CD4-positive, alpha-beta T cell (primary cell): Measurements from ENCODE around the gene HBB. TPM values are rescaled to one million over a fixed set of nuclear protein-coding genes. Genes with fewer than 3 reads are reported as not detected.

ENCODE experiments used
- ATAC-seq: fragments of 200-7000 bp; cut with Tn5 transposase; one replicate; pipeline ENCODE4 v1.10.0; 2022; ENCODE audit warnings: mild to moderate bottlenecking; ENCODE audit not compliant: poor library complexity
- CTCF ChIA-PET: fragments of 350-600 bp; sonication (Branson Sonifier 250); formaldehyde crosslinking; loops from one replicate; lab custom pipeline; 2021; ENCODE audit warnings: antibody characterized with exemption, inconsistent platforms; lab: Charles Lee
- POLR2A ChIA-PET: fragments of 350-600 bp; sonication (Branson Sonifier 250); formaldehyde crosslinking; loops from one replicate; lab custom pipeline; 2021; ENCODE audit warnings: antibody characterized with exemption, inconsistent platforms; lab: Charles Lee
- DNase-seq, 14 experiments: peaks; one replicate each; pipeline ENCODE4 v3.0.0-alpha.2; 2013 to 2020; ENCODE audit warnings: mixed read lengths in 2 of 14
- H3K27ac ChIP-seq, 2 donors: one replicate each; pipeline versions ENCODE4 v1.5.1 to v1.7.0; 2013; ENCODE audit warnings: low read length in 2 of 2, low read depth in 1 of 2, mild to moderate bottlenecking in 1 of 2
- H3K27me3 ChIP-seq, 2 experiments: 1 replicate in 1 of 2; 2 replicates in 1 of 2; pipeline versions ENCODE4 v1.6.1 to v1.7.0; 2013; ENCODE audit warnings: low read length in 2 of 2, control low read depth in 1 of 2, mild to moderate bottlenecking in 1 of 2, moderate library complexity in 1 of 2; ENCODE audit not compliant: insufficient read depth in 2 of 2, control insufficient read depth in 1 of 2
- H3K36me3 ChIP-seq: one replicate; pipeline ENCODE4 v1.6.1; 2013; ENCODE audit warnings: low read length, control low read depth; ENCODE audit not compliant: insufficient read depth
- H3K4me1 ChIP-seq: one replicate; pipeline ENCODE4 v1.6.1; 2013; ENCODE audit warnings: low read length, control low read depth; ENCODE audit not compliant: insufficient read depth
- H3K4me3 ChIP-seq: one replicate; pipeline ENCODE4 v1.5.1; 2013; ENCODE audit warnings: mild to moderate bottlenecking, low read length, moderate library complexity
- H3K9me3 ChIP-seq, 2 experiments: 1 replicate in 1 of 2; 2 replicates in 1 of 2; pipeline versions ENCODE4 v1.6.1 to v1.7.0; 2013; ENCODE audit warnings: low read length in 2 of 2, mild to moderate bottlenecking in 2 of 2, control low read depth in 1 of 2, moderate library complexity in 1 of 2; ENCODE audit not compliant: control insufficient read depth in 1 of 2, insufficient read depth in 1 of 2
- H3K27ac Mint-ChIP-seq: one replicate; pipeline ENCODE4 v1.8.0; 2020; ENCODE audit warnings: mixed read lengths
- H3K27me3 Mint-ChIP-seq: one replicate; pipeline ENCODE4 v1.8.0; 2021; ENCODE audit warnings: mixed read lengths
- H3K36me3 Mint-ChIP-seq: one replicate; pipeline ENCODE4 v1.8.0; 2021; ENCODE audit warnings: low read depth, mixed read lengths
- H3K4me1 Mint-ChIP-seq: one replicate; pipeline ENCODE4 v1.8.0; 2021; ENCODE audit warnings: low read depth, mixed read lengths
- H3K4me3 Mint-ChIP-seq: one replicate; pipeline ENCODE4 v1.8.0; 2020; ENCODE audit warnings: mild to moderate bottlenecking, mixed read lengths
- H3K9me3 Mint-ChIP-seq: one replicate; pipeline ENCODE4 v1.8.0; 2020; ENCODE audit warnings: mixed read lengths
- CTCF ChIP-seq: fragments of 200-600 bp; IDR thresholded peaks from one replicate; pipeline ENCODE4 v1.8.0; 2022; ENCODE audit warnings: antibody characterized with exemption, mild to moderate bottlenecking
- intact Hi-C, 2 experiments: fragments of 100-400 bp; cut with DNase I in 1 of 2; cut with micrococcal nuclease in 1 of 2; formaldehyde crosslinking; loops; one replicate each; pipeline versions ENCODE4 v1.15.1 to v1.9.0; 2023 to 2025; cut with DNase I, micrococcal nuclease
- total RNA-seq, 174 experiments: library from RNA in 2 of 174; stranded (reverse) in 2 of 174; gene quantifications; one replicate each; pipeline ENCODE4 v1.2.3 and lab custom pipeline; 2021 to 2026

Gene HBB
- total RNA-seq, 2 experiments from 2014 or later = 0.45 TPM; not detected in 1

- ChIA-PET CTCF (no interaction called here), POLR2A (no interaction called here)
- no peaks in the 10 kb centered on the region for H3K4me1 ChIP-seq
- DNase-seq = no peak
- ATAC-seq = no peak
- H3K9me3 Mint-ChIP-seq = no peaks in the 10 kb centered on the region
- peaks cover 6% of the 10 kb centered on the region for H3K27me3 Mint-ChIP-seq
- no peaks in the 10 kb centered on the region for H3K9me3 ChIP-seq
- no peak overlapping the region for H3K4me3 Mint-ChIP-seq
- no peak overlapping the region for H3K27ac Mint-ChIP-seq
- intact Hi-C loops = no loop called here
- no peak for TF ChIP-seq CTCF
- H3K27me3 ChIP-seq = no peaks in the 10 kb centered on the region
- no peak overlapping the region for H3K27ac ChIP-seq
- no peaks in the 10 kb centered on the region for H3K36me3 ChIP-seq
- no peaks in the 10 kb centered on the region for H3K36me3 Mint-ChIP-seq
- H3K4me1 Mint-ChIP-seq = no peaks in the 10 kb centered on the region
- no peak overlapping the region for H3K4me3 ChIP-seq
These were observed 16.3 kb upstream of the HBB start for GRCh38 chr11:5242933-5243815.

GRCh38 chr11:5242208-5242607 lies 15.3 kb upstream of the HBB start:
- DNase-seq (no peak), ATAC-seq (no peak)
- Mint-ChIP-seq H3K27ac (no peak overlapping the region), H3K9me3 (no peaks in the 10 kb centered on the region), H3K27me3 (peaks cover 6% of the 10 kb centered on the region), H3K4me1 (no peaks in the 10 kb centered on the region), H3K4me3 (no peak overlapping the region), H3K36me3 (no peaks in the 10 kb centered on the region)
- Histone ChIP-seq H3K4me1 (no peaks in the 10 kb centered on the region), H3K4me3 (no peak overlapping the region), H3K9me3 (no peaks in the 10 kb centered on the region), H3K27me3 (no peaks in the 10 kb centered on the region), H3K27ac (no peak overlapping the region), H3K36me3 (no peaks in the 10 kb centered on the region)
- no peak for TF ChIP-seq CTCF
- CTCF ChIA-PET = no interaction called here
- POLR2A ChIA-PET = no interaction called here
- intact Hi-C loops = no loop called here

GRCh38 chr11:5241458-5241857 lies 14.6 kb upstream of the HBB start:
- CTCF ChIA-PET = no interaction called here
- Mint-ChIP-seq H3K27me3 (peaks cover 6% of the 10 kb centered on the region), H3K27ac (no peak overlapping the region), H3K36me3 (no peaks in the 10 kb centered on the region), H3K4me3 (no peak overlapping the region), H3K4me1 (no peaks in the 10 kb centered on the region), H3K9me3 (no peaks in the 10 kb centered on the region)
- no peaks in the 10 kb centered on the region for H3K27me3 ChIP-seq
- H3K4me1 ChIP-seq = no peaks in the 10 kb centered on the region
- H3K27ac ChIP-seq = no peak overlapping the region
- H3K9me3 ChIP-seq = no peaks in the 10 kb centered on the region
- DNase-seq (no peak), ATAC-seq (no peak)
- no peak for TF ChIP-seq CTCF
- POLR2A ChIA-PET = no interaction called here
- no peak overlapping the region for H3K4me3 ChIP-seq
- H3K36me3 ChIP-seq = no peaks in the 10 kb centered on the region
- intact Hi-C loops = no loop called here
